ENCODE data around the gene C10orf143.

DNA sequence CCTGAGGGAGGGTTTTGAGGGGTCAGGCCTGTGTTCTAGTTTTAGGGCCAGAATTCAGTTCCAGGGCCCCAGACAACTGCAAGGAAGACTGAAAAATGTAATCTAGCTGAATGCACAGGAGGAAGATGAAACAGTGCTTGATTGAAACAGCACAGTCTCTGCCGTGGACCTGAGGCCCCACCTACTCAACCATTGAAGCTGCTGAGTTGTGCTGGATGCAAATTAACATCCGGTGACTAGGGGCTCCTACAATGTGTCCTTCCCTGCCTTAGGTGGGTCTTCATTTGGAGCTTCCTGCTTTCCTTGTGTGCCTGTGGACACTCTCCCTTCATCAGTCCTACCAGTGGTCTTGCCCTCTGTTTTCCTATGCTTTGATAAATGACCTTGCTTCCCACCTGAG is 31.2 kb upstream of the C10orf143 start:
- no peak for TF ChIP-seq POLR2A (IDR thresholded peaks at IDR 0.05)
- TF ChIP-seq, protein P1, sequence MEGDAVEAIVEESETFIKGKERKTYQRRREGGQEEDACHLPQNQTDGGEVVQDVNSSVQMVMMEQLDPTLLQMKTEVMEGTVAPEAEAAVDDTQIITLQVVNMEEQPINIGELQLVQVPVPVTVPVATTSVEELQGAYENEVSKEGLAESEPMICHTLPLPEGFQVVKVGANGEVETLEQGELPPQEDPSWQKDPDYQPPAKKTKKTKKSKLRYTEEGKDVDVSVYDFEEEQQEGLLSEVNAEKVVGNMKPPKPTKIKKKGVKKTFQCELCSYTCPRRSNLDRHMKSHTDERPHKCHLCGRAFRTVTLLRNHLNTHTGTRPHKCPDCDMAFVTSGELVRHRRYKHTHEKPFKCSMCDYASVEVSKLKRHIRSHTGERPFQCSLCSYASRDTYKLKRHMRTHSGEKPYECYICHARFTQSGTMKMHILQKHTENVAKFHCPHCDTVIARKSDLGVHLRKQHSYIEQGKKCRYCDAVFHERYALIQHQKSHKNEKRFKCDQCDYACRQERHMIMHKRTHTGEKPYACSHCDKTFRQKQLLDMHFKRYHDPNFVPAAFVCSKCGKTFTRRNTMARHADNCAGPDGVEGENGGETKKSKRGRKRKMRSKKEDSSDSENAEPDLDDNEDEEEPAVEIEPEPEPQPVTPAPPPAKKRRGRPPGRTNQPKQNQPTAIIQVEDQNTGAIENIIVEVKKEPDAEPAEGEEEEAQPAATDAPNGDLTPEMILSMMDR (IDR thresholded peaks at IDR 0.05) = no peak

Measured in Peyer's patch (tissue), 4 donors.